Ammon's horn (tissue), 1 donor: ENCODE measurements around the gene PDE1A.
A peak's percentile ranks its signal among the peaks of the same experiment; 100 is the strongest.

Experiments used
- DNase-seq: peaks from one replicate; pipeline ENCODE4 v3.0.0-alpha.2; 2016; ENCODE audit warnings: low spot score

Gene PDE1A

DNA sequence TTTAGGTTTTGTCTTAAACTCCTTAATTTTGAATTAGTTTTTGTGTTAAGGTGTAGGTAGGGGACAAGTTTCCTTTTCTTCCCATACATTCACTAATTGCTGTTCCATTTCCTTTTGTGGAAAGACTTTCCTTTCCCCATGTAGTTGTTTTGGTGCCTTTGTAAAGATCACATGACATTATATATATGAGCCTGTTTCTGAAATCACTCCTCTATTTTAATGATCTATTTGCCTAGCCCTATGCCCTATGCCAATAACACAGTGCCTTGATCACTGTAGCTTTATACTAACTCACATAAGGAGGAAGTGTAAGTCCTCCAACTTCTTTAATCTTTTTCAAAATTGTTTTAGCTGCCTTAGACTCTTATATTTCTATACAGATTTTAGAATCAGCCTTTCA is 229.3 kb downstream of the PDE1A start:
- DNase-seq: no peak

DNA sequence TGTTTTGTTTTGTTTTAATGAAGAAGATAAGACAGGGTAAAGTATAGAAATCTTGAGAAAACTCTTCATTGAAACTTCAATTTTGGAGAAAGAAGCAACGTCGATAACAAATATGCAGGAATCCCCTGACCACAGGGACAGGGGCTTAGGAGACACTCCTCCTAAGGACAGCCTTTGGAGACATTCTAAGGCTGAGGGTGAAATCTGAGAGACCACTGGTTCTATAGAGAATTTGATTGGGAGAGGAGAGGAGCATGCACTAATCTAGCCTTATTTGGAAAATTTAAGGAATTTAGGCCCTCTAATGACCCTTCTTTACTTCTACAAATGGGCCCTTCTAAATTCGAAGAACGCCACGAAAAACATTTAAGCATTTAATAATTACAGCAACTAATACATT is 233.5 kb downstream of the PDE1A start:
- no peak for DNase-seq

DNA sequence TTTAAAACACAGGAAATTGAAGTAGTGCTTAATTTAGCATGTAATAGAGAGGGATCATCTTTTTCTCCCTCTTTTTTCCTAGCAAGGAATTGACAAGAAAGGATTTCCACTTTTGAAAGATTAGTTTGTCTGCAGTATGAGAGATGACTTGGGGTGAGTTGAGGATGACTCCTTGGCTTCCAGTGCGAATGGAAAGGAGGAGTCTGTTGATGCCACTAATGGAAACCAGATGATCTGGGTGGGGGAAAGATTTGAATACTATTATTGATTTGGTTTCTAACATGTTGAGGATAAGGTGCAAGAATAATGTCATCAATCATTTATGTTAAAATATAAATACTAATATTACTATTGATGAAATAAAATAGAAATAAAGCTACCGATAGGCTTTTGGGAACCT is 235.8 kb downstream of the PDE1A start:
- no peak for DNase-seq

DNA sequence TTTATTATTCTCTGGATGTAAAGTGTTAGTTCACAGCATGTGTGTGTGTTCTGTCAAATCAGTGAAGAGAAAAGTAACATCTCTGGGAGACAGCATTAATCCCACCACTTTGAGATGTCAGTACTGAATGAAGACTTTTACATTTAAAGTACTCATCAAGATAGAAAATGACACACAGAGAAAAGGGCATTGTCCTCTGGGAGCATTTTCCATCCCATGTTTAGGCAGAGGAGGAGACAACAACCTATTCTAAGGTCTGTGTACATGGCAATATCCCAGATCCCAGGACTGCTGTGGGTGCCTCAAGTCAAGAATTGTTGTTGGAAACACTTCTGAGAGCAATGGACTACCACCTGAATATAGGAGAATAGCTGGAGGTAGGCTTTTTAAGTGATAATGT is 239.7 kb downstream of the PDE1A start:
- DNase-seq: no peak

DNA sequence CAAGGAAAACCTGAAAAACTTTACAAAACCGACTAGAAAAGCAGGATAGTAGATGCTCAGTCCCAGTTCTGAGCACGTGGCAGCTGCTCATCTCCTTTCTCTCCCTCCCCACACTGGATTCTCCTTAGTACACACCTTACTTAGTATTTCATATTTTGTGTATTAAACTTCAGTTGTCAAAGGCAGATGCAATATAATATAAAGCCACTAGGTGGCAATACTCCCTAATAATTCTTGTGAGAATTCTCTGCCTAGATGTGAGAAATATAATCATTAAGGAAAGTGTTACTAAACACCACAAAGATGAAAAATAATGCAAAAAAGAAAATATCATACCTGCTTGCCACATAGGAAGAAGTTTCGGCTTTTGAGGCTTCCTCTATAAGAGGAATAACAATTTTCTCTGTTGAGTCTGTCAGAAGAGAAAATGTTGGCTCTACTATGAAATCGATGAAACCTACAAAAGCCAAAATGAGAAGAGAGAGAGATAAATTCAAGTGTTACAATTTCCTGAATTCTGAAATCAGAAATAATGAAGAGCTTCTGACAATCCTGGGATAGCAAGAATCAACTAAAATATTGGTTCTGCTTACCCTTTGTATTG is 240.6 kb downstream of the PDE1A start:
- peak; percentile 13 for DNase-seq

DNA sequence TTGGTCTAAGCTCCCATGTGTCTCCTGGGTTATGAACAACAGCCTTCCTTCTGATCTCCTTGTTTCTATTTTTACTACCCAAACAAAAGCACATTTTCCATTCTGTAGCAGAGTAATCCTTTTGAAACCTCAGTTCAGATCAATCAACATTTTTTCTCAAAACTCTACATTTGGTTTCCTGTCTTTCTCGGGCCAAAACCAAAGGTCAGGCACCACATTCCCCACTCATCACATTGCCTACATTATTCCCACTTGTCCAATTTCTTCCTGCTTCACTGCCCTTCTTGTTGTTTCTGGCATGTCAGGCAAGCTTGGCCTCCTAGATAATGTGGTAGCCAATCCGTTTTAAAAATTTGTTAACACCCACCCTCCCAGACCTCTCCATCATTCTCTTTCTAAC is 244.4 kb downstream of the PDE1A start:
- DNase-seq: no peak

DNA sequence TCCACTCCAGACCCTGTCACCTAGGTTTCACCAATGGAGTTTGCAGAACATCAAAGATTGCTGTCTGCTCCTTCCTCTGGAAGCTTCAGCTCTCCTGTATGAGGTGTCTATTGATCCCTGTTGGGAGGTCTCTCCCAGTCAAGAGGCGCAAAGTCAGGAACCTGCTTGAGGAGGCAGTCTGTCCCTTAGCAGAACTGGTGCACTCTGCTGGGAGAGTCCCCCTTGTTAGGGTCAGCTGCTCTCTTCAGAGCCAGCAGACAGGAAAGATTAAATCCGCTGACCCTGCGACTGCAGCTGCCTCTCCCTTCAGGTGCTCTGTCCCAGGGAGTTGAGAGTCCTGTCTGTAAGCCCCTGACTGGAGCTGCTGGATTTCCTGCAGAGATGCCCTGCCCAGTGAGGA is 245.5 kb downstream of the PDE1A start:
- DNase-seq: no peak

DNA sequence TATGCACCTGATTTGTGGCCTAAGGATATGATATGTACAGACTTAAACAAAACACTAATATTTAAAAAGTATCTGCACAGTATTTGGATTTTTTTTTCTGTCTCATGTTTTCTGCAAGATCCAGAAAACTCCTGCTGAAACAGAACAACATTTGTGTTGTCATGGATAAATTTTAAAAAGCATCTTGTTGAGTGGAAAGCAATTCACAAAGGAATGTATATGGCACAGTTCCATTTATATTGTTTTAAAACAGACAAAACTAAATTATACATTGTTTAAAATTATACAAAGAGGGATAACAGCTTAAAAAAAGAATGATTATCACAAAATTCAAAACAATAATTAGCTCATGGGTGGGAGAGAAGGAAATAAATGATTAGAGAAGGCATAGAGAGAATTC is 247.7 kb downstream of the PDE1A start:
- DNase-seq: no peak

DNA sequence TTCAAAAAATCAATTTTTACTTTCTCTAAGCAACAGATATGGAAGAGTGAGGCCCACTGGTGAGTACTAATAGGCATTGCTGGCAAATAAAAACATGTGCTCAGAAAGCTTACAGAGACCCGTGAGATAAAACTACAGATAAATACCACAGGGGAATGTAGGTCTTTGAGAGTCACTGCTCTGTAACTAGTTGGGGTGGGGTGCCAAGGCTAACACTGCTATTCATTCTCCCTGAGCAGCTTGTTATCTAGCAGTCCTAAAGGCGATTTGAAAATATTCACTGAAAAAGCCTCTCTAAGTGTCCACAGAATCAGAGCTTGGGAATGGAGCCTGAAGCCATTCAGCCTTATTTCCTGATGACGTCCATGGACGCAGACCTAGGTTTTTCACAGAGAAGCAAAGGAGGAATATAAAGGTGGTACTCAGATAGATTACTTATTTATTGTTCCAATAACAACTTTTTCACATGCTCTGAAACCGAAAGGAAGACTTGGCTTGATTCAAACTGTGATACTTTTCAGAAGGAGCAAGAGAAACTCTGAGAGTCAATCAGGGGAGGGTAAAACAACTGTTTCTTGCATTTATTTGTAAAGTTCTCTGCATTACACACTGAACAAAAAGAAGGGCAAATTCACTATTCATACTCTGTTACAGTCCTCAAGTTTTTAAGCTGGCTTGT is 252.8 kb downstream of the PDE1A start:
- no peak for DNase-seq

DNA sequence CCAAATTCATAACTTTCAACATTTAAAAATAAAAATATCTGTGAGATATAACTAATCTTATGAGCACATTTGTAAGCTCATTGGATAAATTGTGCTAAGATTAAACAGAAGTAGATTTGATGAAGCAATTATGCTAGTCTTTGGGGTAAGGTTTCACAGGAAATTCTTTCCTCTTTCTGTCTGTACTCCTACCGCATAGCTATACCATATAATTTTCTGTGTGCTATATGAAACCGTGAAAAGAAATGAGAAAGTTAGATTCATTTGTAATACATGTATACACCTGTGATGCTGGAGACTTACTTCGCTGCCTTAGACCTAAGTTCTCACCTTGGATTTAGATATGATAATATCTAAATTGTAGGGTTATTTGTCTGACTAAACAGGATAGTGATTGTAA is 256.5 kb downstream of the PDE1A start:
- DNase-seq: no peak

DNA sequence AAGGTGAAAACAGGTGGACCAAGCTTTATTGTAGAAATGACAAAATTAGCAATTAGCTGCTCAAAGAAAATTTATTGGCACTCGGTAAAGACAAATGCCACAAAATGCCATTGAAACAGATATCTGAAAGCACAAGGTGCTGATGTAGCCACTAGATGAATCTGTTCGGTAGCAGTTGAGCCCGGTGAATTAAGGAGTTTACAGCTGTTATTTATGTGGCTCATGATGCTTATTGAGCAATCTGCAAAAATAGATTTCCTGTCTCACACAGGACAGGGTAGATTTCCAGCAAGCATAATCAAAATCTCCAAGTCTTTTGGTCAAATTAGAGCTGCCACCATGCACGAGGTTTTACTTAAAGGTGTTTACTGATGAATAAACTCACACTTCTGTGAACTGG is 259.0 kb downstream of the PDE1A start:
- DNase-seq: no peak

DNA sequence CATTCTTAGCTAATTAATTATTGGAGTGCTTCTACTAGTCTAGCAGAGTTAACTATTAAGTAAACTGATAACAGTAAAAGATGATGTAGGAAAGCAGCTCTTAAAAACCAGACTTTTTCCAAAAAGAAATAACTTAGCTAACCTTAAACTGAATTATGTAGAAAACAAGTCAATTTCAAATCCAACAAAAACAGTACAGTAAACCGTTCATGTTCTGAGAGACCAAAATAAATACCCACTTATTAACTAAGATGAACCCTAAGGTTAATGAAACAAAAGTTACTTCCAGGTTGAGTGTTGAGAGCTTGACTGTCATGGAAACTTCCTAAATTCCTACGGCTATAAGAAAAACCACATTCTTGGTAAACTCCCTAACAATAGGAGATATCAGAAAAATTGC is 260.0 kb downstream of the PDE1A start:
- no peak for DNase-seq

DNA sequence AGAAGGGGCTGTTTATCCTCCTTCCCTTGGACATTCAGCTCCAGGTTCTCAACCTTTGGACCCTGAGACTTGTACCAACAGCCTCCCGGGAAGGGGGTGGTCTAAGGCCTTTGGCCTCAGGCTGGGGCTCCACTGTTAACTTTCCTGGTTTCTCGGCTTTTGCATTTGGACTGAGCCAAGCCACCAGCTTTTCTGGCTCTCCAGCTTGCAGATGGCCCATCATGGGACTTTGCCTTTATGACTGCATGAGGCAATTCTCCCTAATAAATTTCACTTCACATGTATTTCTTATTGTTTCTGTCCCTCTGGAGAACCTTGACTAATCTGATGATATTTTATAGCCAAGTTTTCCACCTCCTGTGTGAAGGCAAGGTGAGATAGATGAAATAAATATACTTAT is 260.4 kb downstream of the PDE1A start:
- DNase-seq: no peak

DNA sequence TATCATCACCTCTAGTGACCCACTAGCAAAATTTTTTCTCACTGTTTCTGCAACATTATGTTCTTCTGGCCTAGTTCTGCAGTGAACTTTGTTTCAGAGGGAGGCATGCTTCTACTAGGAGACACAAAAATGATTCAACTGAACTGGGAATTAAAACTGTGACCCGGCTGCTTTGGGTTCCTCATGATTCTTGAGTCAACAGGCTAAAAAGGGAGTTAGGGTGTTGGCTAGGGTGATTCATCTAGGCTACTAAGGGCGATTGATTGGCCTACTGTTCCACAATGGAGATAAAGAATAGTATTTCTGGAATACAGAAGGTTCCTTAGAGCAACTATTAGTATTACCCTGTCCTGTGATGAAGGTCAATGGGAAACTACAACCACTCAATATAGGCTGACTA is 261.6 kb downstream of the PDE1A start:
- DNase-seq: no peak

DNA sequence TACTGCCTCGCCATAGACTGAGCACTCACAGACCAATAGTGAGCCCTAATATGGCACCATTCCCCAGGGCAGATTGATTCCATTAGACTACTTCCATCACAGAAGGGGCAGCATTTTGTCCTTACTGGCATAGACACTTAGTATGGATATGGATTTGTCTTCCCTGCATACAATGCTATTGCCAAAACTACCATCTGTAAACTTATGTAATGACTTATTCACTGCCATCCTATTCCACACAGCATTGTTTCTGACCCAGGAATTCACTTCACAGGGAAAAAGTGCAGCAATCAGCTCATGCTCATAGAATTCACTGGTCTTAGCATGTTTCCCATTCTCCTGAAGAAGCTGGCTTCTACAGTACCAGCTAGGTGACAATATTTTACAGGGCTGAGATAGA is 262.1 kb downstream of the PDE1A start:
- DNase-seq: peak; percentile 17

DNA sequence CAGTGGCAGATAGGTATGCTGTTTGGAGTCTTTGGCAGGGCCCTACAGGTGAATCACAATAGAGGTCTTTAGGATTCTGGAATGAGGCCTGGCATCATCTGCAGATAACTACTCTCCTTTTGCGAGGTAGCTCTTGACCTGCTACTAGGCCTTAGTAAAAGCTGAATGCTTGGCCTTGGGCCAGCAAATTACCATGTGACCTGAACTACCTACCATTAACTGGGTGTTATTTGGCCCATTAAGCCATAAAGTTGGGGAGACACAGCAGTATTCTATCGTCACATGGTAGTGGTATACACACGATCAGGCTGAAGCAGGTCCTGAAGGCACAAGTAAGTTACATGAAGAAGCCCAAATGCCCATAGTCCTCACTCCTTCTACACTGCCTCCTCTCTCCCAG is 263.0 kb downstream of the PDE1A start:
- DNase-seq: no peak

DNA sequence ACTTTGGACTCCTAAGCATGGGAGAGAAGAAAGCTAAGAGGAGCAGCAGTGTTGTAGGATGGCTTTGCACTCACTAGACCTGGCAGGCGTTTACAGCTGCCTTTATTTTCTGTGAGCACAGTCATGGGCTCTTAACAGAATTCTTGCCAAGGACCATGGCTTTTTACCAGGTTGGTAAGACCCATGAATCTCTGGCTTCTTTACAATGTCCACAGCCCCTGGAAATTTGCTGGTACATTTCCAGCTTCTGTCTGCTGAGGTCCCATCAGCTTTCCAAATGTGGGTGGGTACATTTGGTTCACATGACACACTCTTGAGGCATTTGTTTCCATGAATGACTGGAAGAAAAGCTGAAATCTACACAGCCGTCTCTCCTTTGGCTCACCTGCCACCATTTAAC is 278.5 kb downstream of the PDE1A start:
- no peak for DNase-seq

DNA sequence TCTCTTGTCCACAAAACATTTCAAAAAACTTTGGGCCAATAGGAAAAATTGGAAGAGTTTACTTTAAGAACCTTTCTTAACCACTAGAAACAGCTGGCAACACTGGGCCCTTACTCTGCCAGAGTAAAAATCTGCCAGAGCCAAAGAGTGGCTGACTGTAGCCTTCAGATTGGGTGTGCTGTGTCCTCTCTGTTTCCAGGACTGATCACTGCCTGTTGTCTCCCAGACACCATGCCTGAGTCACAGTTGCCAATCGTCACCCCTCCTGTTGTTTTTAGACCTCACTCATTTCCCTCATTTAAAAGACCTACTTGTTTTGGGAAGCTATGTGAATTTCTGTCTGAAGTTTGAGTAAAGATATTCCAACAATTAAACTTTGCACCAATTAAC is 282.1 kb downstream of the PDE1A start:
- DNase-seq: peak; percentile 10

DNA sequence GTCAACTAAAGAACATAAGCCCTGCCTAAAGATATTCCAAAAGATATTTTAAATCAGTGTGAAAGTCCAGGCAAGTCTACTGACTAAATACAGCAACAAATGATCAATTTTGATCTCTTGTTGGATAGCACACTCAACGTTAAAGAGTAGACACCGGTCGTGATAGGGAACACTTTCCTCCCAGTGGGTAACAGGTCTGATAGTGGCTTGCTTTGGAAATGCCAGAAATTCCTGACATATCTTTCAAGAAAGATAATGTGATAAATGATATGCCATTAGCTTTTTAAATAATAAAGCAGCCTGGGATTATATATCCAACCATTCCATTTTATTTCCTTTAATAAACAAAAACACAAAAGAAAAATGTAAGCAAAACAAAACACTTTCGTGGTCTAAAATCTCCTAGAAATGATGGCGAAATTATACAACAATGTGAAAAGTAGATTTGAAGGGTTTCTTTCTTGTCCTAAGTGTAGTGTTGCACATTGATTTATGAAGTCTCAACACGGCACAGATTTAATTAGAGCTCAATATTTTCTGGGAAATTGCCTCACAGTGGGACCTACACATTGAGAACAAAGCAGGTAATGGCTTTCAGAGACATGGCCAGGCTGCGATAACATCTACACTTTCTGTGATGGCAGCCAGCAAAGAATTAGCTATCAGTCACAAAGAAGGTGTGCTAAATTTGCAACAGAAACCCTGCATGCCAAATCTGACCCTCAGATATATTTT is 282.6 kb downstream of the PDE1A start:
- DNase-seq: no peak

DNA sequence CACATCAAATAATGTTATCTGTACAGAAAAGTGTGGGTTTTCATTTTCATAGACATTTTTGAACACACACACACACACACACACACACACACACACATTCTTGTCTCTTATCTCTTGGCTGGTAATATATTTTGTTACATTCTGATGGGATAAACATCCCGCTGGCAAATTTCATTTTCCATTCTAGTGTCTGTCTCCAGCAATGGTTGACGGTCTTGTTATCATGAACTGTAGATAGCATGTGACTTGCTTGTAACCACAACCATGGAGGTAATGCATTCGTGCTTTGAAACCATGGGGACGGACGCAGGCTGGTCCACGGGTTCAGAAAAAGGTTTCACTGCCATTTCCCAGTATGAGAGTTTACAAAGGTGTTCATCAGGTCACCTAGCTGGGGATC is 284.8 kb downstream of the PDE1A start:
- no peak for DNase-seq

DNA sequence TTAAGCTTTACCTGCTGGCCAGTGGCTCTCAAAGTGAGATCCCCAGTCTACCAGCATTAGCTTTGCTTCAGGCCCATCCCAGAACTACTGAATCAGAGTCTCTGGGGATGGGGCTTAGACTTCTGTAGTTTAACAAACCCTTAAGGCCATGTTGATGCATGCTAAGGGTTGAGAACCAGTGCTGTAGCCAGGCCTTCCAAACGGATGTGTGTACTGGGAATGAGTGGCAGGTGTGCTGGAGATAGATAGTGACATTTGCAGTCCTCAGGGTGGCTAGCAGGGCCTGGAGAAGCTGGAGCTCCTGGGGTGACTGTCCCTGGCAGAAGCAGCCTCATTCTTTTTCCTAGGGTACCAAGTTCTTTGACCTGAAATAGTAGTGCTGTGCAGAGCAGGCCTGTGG is 292.6 kb downstream of the PDE1A start:
- no peak for DNase-seq

DNA sequence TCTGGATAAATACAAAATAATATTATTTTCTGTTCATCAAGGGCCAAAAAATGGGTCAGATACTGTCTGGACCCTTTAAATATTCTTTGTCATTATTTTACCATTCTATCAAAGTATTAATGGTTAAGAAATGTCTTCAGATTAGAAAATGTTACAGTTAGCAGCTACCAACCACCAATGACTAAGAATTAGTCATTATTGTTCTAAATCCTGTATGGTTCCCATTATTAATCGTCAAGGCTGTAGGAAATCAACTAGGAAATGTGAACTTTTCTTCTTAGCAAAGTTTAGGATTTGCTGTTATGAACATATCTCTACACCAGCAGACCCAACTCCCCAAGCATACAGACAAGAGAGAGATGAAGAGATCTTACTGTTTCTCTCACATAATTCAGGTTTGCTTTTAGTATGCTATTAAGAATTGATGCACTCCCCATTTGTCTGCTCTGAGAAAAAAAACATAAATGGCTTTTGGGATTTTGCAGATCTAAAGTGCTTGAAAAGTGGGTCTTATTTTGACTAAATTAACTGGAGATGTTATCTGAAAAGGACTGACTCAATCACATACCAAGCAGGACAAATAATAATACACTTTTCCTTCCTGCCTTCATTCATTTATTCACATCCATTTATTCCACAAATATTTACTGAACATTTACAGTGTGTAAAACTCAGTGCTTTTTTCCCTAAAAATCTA is 293.5 kb downstream of the PDE1A start:
- DNase-seq: no peak

DNA sequence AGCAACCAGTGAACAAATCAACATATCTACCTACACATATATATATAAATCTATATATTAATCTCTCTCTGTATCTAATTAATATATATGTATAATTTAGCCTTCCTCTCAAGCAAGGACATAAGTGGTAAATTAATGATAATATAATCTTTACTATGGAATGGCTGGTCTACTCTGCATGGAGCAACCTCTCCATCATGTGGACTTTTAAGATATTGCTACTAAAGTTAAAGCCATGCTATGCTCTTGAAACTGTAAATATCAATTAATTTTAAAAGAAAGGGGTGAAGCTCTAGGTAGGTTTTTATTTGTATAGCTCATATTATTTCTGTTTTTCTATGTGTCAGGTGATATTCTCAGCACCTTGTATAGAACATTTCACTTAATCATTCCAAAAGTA is 294.2 kb downstream of the PDE1A start:
- DNase-seq: no peak
